Esophagus muscularis mucosa (tissue), 4 donors: ENCODE measurements around the gene PKP2. TPM values are rescaled to one million over a fixed set of nuclear protein-coding genes. Genes with fewer than 3 reads are reported as not detected.

Experiments
- DNase-seq: peaks from one replicate; pipeline ENCODE4 v3.0.0-alpha.2; 2017; ENCODE audit errors: extremely low spot score
- H3K27ac ChIP-seq, 4 donors: fragments of 200-600 bp; sonication (generic); replicated peaks in 1 of 4; 1 replicate in 3 of 4; 2 replicates in 1 of 4; pipeline ENCODE4 v1.5.1; 2016 to 2019; ENCODE audit warnings: mild to moderate bottlenecking in 1 of 4
- H3K27me3 ChIP-seq, 4 donors: fragments of 200-600 bp; sonication (generic); one replicate each; pipeline versions ENCODE4 v1.5.1 to v1.6.0; 2016 to 2019
- H3K36me3 ChIP-seq, 4 donors: fragments of 200-600 bp; sonication (generic); one replicate each; pipeline ENCODE4 v1.5.1; 2016 to 2019
- H3K4me1 ChIP-seq, 4 donors: fragments of 200-600 bp; sonication (generic); one replicate each; pipeline ENCODE4 v1.5.1; 2016 to 2019
- H3K4me3 ChIP-seq, 4 donors: fragments of 200-600 bp; sonication (generic); 1 replicate in 2 of 4; 2 replicates in 2 of 4; pipeline ENCODE4 v1.5.1; 2016 to 2019; ENCODE audit warnings: mild to moderate bottlenecking in 4 of 4, moderate library complexity in 1 of 4
- H3K9me3 ChIP-seq, 4 donors: fragments of 200-600 bp; sonication (generic); 1 replicate in 3 of 4; 2 replicates in 1 of 4; pipeline ENCODE4 v1.5.1; 2016 to 2019
- CTCF ChIP-seq, 3 experiments: fragments of 200-600 bp in 2 of 3; fragments of 450-650 bp in 1 of 3; sonication (generic) in 2 of 3; IDR thresholded peaks; one replicate each; pipeline ENCODE4 v1.5.1; 2017 to 2019; ENCODE audit warnings: antibody characterized with exemption in 3 of 3, mild to moderate bottlenecking in 2 of 3, moderate library complexity in 1 of 3
- EP300 ChIP-seq: sonication (generic); formaldehyde crosslinking; IDR thresholded peaks from one replicate; pipeline ENCODE4 v1.6.1; 2017; ENCODE audit warnings: antibody characterized with exemption
- POLR2A ChIP-seq: fragments of 450-650 bp; IDR thresholded peaks from one replicate; pipeline ENCODE4 v1.6.1; 2017; ENCODE audit warnings: antibody characterized with exemption, moderate library complexity, mild to moderate bottlenecking, low read depth
- POLR2AphosphoS5 ChIP-seq, 2 donors: sonication (generic); formaldehyde crosslinking; IDR thresholded peaks; one replicate each; pipeline ENCODE4 v1.6.1; 2017; ENCODE audit warnings: antibody characterized with exemption in 2 of 2
- WGBS: methylation state at CpG from one replicate; pipeline ENCODE4 v1.1.5; 2018; 5-methylcytosine and 5-hydroxymethylcytosine counted together
- intact Hi-C: fragments of 100-400 bp; cut with DNase I; formaldehyde crosslinking; loops from one replicate; pipeline ENCODE4 v1.15.1; 2023
- total RNA-seq, 4 donors: library from RNA; depleted of rRNA; stranded (reverse); fragments of >200 nt; gene quantifications; one replicate each; pipeline versions ENCODE4 v1.1.0 to v1.2.1, GENCODE V29; 2016

Gene PKP2
- total RNA-seq, 4 donors from 2014 or later = 1.2 to 1.5 (median 1.3) TPM

- Histone ChIP-seq H3K4me1 (peaks cover 0 to 9% (median 4%) of the 10 kb centered on the region in 4 donors), H3K27ac (no peak overlapping the region), H3K4me3 (no peak overlapping the region), H3K36me3 (no peaks in the 10 kb centered on the region), H3K9me3 (no peaks in the 10 kb centered on the region), H3K27me3 (no peaks in the 10 kb centered on the region)
- TF ChIP-seq EP300 (no peak), CTCF (IDR thresholded peaks at IDR 0.05) (no peak), POLR2AphosphoS5 (IDR thresholded peaks at IDR 0.05) (no peak), POLR2A (no peak)
- WGBS = 86% methylated on average over 8 of the region's 8 CpGs
- intact Hi-C loops = no loop called here
- DNase-seq = no peak
These were observed 26.1 kb upstream of the PKP2 start for GRCh38 chr12:32922546-32923297.

DNA sequence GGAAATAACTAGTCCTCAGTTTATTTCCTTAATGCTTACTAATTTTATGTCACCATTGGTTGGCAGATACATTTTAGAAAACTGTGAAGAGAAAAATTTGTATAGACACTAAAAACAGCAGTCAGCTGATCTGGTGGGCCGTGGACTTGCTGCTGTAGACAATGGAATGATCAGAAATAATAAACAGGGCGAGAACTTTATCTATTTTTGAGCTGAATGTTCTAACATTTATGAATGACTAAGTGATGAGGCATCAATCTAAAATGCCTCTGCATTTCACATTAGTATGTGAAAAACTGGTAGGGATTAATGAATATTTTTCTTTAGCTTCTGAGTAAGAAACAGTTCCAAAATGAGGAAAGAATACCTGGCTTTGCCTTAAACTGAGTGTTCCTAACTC, 24.8 kb upstream of the PKP2 start:
- no peaks in the 10 kb centered on the region for H3K9me3 ChIP-seq
- 30% methylated on average over 2 of the region's 2 CpGs for WGBS
- peaks cover 0 to 9% (median 4%) of the 10 kb centered on the region in 4 donors for H3K4me1 ChIP-seq
- H3K27ac ChIP-seq = no peak overlapping the region
- intact Hi-C loops = no loop called here
- H3K36me3 ChIP-seq = no peaks in the 10 kb centered on the region
- H3K4me3 ChIP-seq = no peak overlapping the region
- DNase-seq = no peak
- H3K27me3 ChIP-seq = no peaks in the 10 kb centered on the region
- no peak for TF ChIP-seq POLR2AphosphoS5 (IDR thresholded peaks at IDR 0.05)
- TF ChIP-seq CTCF (IDR thresholded peaks at IDR 0.05) = no peak
- no peak for TF ChIP-seq EP300
- no peak for TF ChIP-seq POLR2A

DNA sequence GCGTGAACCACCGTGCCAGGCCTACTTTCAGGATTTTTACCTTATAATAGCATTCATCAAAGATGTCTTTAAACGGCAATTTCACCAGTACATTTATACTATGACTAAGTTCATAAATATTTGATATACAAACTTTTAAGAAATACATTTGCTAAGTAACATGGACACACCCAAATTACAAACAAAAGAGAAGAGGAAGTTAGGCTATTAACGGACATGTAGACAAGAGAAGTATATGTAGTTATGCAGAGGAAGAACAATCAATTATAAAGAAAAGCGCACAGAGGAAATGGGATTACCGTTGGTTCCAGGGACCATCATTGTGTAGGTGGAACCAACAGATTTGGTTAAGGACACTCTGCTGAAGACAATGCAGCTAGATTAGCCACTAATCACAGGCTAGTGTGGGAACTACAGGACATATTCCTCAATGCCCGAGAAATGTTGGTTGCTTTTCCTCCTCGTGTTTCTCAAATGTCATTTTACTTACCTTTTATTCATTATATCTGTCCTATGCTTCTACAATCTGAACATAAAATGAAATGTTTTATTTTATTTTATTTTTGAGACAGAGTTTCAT, 24.0 kb upstream of the PKP2 start:
- H3K4me3 ChIP-seq = no peak overlapping the region
- intact Hi-C loops = no loop called here

DNA sequence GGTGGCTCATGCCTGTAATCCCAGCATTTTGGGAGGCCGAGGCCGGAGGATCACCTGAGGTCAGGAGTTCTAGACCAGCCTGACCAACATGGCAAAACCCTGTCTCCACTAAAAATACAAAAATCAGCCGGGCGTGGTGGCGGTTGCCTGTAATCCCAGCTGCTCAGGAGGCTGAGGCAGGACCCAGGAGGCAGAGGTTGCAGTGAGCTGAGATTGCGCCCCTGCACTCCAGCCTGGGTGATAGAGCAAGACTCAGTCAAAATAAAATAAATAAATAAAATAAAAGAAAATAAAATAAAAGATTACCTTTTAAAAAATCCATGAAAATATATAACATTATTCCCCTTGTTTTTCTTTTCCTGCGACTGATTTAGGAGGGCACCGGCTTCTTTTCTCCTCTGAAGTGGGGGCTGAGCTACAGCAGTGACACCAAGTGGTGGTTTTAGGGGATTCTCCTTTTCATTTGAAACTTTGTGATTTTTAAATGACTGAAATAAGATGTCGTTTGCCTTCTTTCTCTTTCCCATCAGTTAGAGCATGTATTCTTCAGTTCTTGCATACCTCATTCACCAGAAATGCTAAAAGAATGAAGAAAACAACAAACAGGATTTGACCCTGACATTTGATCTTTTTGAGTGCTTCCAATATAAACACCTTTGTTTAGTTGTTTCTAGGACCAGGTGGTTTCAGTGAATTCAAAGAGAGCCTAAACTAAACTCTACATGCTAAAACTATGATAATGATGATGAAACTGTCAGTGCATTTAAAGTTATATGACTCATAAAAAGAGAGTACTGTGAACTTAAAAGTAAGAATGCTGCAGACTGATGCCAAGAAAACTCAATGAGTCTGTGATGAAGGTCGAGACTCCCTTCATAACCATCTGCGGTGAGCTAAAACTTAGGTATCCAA, 22.6 kb upstream of the PKP2 start:
- peaks cover 0 to 9% (median 4%) of the 10 kb centered on the region in 4 donors for H3K4me1 ChIP-seq
- H3K36me3 ChIP-seq = no peaks in the 10 kb centered on the region
- DNase-seq = no peak
- TF ChIP-seq CTCF (IDR thresholded peaks at IDR 0.05) = peak in 1 of 3 experiments; percentile 32
- TF ChIP-seq POLR2AphosphoS5 (IDR thresholded peaks at IDR 0.05) = no peak
- TF ChIP-seq EP300 = no peak
- no peak for TF ChIP-seq POLR2A
- H3K27ac ChIP-seq = no peak overlapping the region
- H3K4me3 ChIP-seq = no peak overlapping the region
- 52% methylated on average over 11 of the region's 11 CpGs for WGBS
- no peaks in the 10 kb centered on the region for H3K9me3 ChIP-seq
- intact Hi-C loops = loop anchor here (5.0 kb wide), 1 partner anchor 162 kb away; the partner anchor contains the start of gene YARS2
- H3K27me3 ChIP-seq = no peaks in the 10 kb centered on the region

More for the DNA sequence above, 24.0 kb upstream of the PKP2 start:
- Histone ChIP-seq H3K9me3 (no peaks in the 10 kb centered on the region), H3K27me3 (no peaks in the 10 kb centered on the region), H3K4me1 (peaks cover 0 to 9% (median 4%) of the 10 kb centered on the region in 4 donors), H3K36me3 (no peaks in the 10 kb centered on the region), H3K27ac (no peak overlapping the region)
- TF ChIP-seq EP300 (no peak), CTCF (IDR thresholded peaks at IDR 0.05) (no peak), POLR2A (no peak), POLR2AphosphoS5 (IDR thresholded peaks at IDR 0.05) (no peak)
- no peak for DNase-seq
- WGBS = 68% methylated on average over 8 of the region's 8 CpGs
